GM18507 (cell line): Measurements from ENCODE around the gene EDDM13.
A peak's percentile ranks its signal among the peaks of the same experiment; 100 is the strongest.
"Not testable (repeated sequence)": the region's sequence is repeated elsewhere in the genome, so short reads cannot be mapped to it uniquely, and the experiment has no call there.

Experiments
- DNase-seq: peaks from one replicate; pipeline ENCODE4 v3.0.0; 2011; ENCODE audit warnings: low read depth; ENCODE audit not compliant: insufficient read length; ENCODE audit errors: extremely low spot score
- FAIRE-seq: peaks from 2 replicates; lab custom pipeline; 2011; peaks lifted over from hg19 to GRCh38; lab: Jason Lieb, UNC

The EDDM13 gene

DNA sequence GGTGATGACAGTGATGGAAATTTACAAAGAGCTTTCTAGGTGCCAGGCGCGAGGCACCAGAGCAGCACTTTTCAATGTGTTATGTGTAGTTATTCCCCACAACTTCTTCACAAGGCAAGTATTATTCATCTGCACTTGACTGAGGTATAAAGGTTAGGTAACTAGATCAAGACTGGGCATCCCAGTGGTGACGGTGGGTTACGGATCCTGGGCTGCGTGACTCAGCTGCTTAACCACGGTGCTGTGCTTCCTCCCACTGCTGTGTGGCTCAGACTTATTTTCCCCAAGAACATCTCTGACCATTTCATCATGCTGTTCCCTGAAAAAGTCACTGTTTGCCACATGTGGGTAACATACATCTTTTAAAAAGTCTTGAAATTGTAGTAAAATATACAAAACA lies 19.3 kb downstream of the EDDM13 start:
- DNase-seq (no peak), FAIRE-seq (no peak)

DNA sequence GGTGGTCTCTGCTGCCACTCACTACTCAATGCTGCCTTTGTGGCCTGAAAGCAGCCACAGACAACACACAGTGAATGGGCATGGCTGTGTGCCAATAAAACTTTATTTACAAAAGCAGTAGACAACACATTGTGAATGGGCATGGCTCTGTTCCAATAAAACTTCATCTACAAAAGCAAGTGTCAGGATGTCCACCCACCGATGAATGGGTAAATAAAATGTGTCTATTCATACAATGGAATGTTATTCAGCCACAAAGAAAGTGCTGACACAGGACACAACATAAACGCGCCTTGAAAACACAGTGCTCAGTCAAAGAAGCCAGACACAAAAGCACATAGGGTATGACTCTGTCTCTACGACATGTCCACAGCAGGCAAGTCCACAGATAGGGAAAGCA lies 22.0 kb downstream of the EDDM13 start:
- FAIRE-seq (no peak), DNase-seq (no peak)

GRCh38 chr19:56295531-56296455 lies 23.2 kb downstream of the EDDM13 start:
- DNase-seq = no peak
- no peak for FAIRE-seq

GRCh38 chr19:56297010-56297409 lies 24.5 kb downstream of the EDDM13 start:
- FAIRE-seq (no peak), DNase-seq (no peak)

DNA sequence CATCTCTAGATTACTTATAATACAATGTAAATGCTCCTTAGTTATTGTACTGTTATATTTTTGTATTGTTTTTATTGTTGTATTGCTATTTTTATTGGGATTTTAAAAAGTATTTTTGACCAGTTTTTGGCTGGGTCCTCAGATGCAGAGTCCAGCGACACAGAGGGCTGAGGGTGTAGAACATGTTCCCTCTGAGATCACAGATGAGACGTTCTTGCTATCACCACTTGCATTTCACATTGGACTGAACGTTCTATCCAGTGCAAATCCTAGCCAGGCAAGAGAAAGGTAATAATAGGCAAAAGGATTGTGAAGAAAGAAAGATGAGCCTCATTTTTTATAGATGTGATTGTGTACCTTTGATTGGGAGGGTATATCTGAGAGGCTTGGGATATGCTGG lies 27.1 kb downstream of the EDDM13 start:
- FAIRE-seq = no peak

DNA sequence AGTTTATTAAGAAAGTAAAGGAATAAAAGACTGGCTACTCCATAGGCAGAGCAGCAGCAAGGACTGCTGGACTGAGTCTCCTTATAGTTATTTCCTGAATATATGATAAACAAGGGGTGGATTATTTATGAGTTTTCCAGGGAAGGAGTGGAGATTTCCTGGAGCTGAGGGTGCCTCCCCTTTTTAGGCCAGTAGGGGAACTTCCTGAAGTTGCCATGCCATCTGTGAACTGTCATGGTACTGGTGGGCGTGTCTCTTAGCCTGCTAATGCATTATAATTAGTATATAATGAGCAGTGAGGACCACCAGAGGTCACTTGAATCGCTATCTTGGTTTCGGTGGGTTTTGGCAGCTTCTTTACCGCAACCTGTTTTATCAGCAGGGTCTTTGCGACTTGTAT lies 28.6 kb downstream of the EDDM13 start:
- FAIRE-seq (no peak), DNase-seq (no peak)

More for the DNA sequence above, 27.1 kb downstream of the EDDM13 start:
- DNase-seq = no peak

DNA sequence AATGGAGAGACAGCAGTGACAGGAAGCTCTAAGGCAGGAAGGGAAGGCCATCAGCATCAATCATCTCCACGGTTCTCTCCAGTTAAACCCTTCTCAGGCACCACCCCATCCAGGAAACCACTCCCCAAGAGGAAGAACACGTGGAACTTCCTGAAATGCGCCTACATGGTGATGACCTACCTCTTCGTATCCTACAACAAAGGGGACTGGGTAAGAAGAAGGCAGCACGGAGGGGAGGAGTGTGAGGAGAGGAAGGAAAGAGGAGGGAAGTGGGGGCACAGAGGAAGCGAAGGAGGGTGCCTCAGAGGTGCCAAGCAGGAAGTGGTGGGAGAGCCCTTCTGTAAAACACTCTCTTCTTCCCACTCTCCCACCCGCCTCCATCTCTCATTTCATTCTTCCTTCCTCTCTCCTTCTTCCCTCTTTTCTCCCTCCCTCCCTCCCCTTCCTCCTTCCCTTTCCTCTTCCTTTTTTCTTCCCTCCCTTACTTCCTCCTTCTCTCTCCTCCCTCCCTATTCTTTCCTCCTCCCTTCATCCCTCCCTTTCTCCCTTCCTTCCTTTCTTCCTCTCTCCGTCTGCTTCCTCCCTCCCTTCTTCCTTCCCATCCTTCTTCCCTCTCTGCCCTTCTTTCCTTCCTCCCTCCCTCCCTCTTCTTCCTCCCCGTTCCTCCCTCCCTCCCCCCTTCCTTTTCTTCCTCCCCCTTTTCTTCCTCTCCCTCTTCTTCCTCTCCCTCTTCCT lies 29.5 kb downstream of the EDDM13 start:
- DNase-seq (no peak), FAIRE-seq (no peak)

GRCh38 chr19:56304243-56304642 lies 31.7 kb downstream of the EDDM13 start:
- DNase-seq (no peak), FAIRE-seq (no peak)

DNA sequence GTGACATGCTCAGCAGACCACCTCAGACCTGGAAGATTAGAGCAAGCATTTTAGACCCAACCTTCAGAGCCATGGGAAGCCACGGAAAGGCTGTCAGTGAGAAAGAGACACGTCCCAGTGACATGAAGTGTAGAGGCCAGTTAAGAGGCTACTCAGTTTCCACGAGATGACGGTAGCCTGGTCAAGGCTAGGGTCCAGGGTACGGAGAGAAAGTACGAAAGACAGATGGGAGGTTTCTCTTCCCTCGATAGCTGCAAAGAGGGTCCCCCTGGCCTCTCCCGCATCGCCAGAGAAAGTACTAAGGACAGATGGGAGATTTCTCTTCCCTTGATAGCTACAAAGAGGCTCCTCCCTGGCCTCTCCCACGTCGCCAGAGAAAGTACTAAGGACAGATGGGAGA lies 33.5 kb downstream of the EDDM13 start:
- DNase-seq (no peak), FAIRE-seq (no peak)

DNA sequence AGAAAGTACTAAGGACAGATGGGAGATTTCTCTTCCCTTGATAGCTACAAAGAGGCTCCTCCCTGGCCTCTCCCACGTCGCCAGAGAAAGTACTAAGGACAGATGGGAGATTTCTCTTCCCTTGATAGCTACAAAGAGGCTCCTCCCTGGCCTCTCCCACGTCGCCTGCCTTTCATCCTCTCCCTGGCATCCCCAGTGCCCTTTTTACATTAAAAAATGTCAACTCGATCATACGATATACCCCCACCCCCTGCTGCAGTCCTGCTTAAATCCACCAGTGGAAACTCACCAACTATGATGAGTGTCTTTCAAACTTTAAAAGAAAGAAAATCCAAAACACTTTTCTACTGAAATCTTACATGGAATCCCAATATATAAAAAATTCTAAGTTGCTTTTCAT lies 34.5 kb downstream of the EDDM13 start:
- not testable (repeated sequence) for FAIRE-seq, DNase-seq

- FAIRE-seq (no peak), DNase-seq (no peak)
Measured at GRCh38 chr19:56308792-56309191, 36.2 kb downstream of the EDDM13 start.

- DNase-seq (peak; percentile 22), FAIRE-seq (no peak)
Measured at GRCh38 chr19:56309511-56310185, 37.1 kb downstream of the EDDM13 start.

DNA sequence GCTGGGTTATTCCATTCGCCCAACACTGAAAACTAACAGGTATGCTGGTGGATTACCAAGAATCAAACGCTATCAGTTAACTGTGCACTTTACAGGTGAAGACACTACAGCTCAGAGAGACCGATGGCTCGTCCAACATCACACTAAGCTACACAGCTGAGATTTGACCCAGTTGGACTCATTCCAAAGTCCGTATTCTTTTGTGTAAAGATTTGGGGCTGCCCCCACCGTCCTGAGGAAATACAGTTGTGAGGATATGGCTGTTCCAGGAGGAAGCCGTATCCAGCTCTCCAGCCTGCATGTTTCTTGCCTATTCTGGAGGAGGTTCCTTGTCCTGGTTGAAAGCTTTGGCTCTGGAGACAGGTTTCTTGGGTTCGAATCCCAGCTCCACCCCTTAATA lies 37.9 kb downstream of the EDDM13 start:
- DNase-seq (no peak), FAIRE-seq (no peak)

GRCh38 chr19:56312342-56312741 lies 39.8 kb downstream of the EDDM13 start:
- DNase-seq (no peak), FAIRE-seq (no peak)

DNA sequence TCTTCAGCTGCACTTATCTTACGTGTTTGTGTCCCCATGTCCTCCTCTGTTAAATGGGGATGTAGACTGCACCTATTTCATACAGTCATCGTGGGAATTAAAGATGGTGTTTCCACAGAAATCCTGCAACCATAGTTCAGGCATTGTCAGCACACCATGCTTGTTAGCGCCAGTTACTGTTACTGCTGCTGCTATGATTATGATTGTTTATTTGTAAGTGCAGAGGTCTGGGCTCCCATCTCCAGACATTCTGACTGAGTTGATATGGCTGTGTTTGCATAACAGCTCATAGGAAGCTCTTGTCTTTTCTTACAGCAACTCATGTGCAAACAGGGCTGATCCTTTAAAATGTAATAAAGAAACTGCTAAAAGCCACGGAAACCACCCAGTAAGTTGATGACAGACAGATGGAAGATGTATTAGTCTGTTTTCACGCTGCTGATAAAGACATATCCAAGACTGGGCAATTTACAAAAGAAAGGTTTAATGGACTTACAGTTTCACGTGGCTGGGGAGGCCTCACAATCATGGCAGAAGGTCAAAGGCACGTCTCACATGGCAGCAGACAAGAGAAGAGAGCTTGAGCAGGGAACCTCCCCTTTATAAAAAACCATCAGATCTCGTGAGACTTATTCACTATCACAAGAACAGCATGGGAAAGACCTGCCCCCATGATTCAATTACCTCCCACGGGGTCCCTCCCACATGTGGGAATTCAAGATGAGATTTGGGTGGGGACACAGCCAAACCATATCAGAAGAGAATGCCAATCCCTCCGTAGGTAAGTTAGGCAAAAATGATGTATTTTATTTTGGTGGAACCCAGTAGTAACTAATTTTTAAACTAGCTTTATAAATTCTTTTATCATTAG lies 40.5 kb downstream of the EDDM13 start:
- no peak for DNase-seq
- no peak for FAIRE-seq

DNA sequence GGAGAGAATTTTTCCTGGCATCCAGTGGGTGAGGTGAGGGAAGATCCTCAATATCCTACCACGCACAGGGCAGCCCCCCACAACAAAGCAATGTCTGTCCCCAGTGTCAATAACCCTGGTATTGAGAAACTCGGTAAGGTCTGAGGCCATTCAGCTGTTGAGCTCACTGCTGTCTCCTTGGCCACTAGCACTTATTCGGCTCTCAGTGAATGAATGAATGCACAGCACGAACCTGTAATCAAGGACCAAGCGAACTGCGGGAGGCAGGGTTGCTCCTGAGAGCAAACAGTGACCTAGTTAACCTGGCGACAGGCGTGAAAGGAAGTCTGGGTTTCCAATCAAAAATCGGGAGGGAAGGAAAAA lies 41.5 kb downstream of the EDDM13 start:
- FAIRE-seq = no peak
- DNase-seq = no peak

DNA sequence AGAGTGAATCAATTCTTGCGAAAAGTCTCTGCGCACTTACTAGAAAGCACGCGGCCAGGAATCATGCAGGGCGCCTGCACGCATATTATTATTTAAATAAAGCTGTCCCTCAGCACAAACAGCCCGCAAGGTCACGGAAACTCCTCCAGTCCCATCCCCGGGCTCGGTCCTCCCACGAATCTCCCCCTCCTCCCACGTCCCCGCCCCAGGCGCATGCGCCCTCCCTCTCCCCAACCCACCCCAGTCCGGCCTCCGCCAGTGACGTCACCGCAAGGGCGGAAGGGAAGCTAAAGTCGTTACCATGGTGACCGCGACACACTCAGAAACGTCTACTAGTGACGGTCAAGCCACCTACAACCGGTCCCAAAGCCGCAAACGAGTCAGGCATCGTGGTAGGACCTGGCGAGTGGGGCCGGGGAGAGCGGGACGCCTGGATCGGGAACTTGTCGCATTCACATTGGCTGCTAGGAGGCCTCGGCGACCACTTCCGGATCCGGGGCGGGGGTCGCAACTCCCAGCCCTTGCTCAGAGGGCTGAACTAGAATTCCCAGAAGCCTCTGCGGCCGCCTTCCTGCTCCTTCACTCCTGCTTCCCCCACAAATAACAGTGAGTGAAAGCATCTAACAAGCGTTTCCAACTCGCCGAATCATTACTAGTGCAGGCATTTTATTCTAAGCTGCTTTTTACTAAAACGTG lies 42.0 kb downstream of the EDDM13 start, which contains the start of gene ZSCAN5A:
ZSCAN5A (minus strand) TSS at position 459 of the 696 bp plus-strand sequence. CDS start 89,793 bp downstream, outside the sequence.
- no peak for FAIRE-seq

DNA sequence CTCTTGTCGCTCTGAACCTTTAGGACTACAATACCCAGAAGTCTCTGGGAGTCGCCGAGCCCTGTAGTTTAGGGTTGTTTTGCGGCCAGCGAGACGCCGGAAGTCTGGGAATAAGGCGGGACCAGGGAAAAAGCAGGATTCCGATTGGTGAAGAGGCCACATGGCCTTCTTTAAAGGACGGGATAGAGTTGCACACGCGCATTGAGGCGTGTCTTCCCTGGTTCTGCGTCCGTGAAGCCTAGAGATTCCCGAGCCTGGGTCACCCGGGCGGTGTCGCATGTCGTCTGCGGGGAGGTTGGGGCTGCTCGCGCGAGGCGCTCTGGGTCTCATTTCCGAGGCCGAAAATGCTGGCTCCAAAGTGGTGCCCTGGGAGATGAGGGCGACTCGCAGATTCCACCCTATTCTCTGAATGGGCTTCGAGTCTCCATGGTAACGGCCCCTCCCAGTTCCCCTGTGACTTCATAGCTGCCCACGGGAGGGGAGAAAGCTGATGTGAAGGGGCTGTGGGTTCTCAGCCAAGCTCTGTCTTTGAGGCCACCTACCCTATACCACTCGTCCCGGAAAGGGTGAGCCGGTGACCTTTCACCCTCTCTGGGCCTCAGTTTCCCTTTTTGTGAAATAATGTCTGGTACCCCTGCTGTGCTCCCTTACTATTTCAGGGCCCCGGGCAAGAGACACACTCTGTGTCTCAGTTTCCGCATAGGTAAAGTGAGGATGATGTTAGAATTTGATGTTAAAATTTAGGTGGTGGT lies 42.7 kb downstream of the EDDM13 start:
- DNase-seq (peak; percentile 76), FAIRE-seq (peak; percentile 97)

More for the DNA sequence above, 42.0 kb downstream of the EDDM13 start, which contains the start of gene ZSCAN5A:
- peak; percentile 93 for DNase-seq
